ENCODE results near the gene VIL1. TPM values are rescaled to one million over a fixed set of nuclear protein-coding genes. Genes with fewer than 3 reads are reported as not detected.

VIL1 gene
- total RNA-seq, 1 experiment from 2014 or later = not detected

DNA sequence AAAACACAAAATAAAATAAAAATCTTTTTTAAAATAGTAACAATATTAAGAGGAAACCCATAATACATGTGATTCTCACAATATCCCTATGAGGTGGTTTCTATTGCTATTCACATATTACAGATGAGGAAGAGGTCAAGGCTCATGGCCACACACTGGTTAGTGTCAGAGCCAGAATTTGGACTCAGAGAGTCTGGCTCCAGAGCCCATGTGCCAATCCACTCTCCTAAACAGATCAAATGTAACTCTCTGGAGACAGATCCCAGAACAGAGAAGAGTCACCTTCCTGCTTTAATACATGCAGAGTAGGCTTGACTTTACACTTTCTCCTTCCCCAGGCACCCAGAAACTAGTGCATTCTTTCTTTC is 47.0 kb upstream of the VIL1 start:
- H3K9me3 ChIP-seq (ENCODE audit: low read depth, low read length, poor library complexity, severe bottlenecking) = no peaks in the 10 kb centered on the region
- no peak overlapping the region for H3K4me3 ChIP-seq (ENCODE audit: low read depth, low read length, poor library complexity, severe bottlenecking)
- H3K4me1 ChIP-seq (ENCODE audit: insufficient read depth, low read length, poor library complexity, severe bottlenecking) = no peaks in the 10 kb centered on the region
- ChIA-PET CTCF (no interaction called here), POLR2A (ENCODE audit: low non-redundant PET) (no interaction called here)
- no peak for DNase-seq (ENCODE audit: low spot score)
- no peaks in the 10 kb centered on the region for H3K36me3 ChIP-seq (ENCODE audit: insufficient read depth, low read length, poor library complexity, severe bottlenecking)
- H3K27me3 ChIP-seq (replicated peaks; ENCODE audit: insufficient read depth, low read depth, low read length, poor library complexity) = no peaks in the 10 kb centered on the region
- no peak for TF ChIP-seq EZH2 (IDR thresholded peaks at IDR 0.05; ENCODE audit: borderline replicate concordance, low read depth, low read length, poor library complexity, severe bottlenecking)
- no peak for TF ChIP-seq CTCF (conservative IDR thresholded peaks at IDR 0.05; ENCODE audit: low read depth, low read length)
- no peak overlapping the region for H3K27ac ChIP-seq (ENCODE audit: low read depth, low read length, poor library complexity, severe bottlenecking)
- BruUV-seq (replicated peaks) = no TSS peak
- intact Hi-C loops (cut with micrococcal nuclease; ENCODE audit: unreplicated experiment) = no loop called here

DNA sequence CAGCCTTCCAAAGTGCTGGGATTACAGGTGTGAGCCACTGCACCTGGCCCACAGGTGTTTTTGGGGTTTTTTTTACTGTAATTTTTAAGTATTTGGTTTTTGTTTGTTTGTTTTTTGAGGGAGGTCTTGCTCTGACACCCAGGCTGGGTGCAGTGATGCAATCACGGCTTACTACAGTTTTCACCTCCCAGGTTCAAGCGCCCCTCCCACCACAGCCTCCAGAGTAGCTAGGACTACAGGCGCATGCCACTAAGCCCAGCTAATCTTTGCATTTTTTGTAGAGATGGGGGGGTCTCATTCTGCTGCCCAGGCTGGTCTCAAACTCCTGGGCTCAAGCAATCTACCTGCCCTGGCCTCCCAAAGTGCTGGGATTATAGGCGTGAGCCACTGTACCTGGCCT is 44.1 kb upstream of the VIL1 start:
- Histone ChIP-seq H3K27ac (ENCODE audit: low read depth, low read length, poor library complexity, severe bottlenecking) (no peak overlapping the region), H3K4me3 (ENCODE audit: low read depth, low read length, poor library complexity, severe bottlenecking) (no peak overlapping the region), H3K36me3 (ENCODE audit: insufficient read depth, low read length, poor library complexity, severe bottlenecking) (no peaks in the 10 kb centered on the region), H3K27me3 (replicated peaks; ENCODE audit: insufficient read depth, low read depth, low read length, poor library complexity) (no peaks in the 10 kb centered on the region), H3K9me3 (ENCODE audit: low read depth, low read length, poor library complexity, severe bottlenecking) (no peaks in the 10 kb centered on the region), H3K4me1 (ENCODE audit: insufficient read depth, low read length, poor library complexity, severe bottlenecking) (no peaks in the 10 kb centered on the region)
- ChIA-PET POLR2A (ENCODE audit: low non-redundant PET) (no interaction called here), CTCF (no interaction called here)
- intact Hi-C loops (cut with micrococcal nuclease; ENCODE audit: unreplicated experiment) = no loop called here
- TF ChIP-seq EZH2 (IDR thresholded peaks at IDR 0.05; ENCODE audit: borderline replicate concordance, low read depth, low read length, poor library complexity, severe bottlenecking) = no peak
- no peak for TF ChIP-seq CTCF (conservative IDR thresholded peaks at IDR 0.05; ENCODE audit: low read depth, low read length)
- DNase-seq (ENCODE audit: low spot score) = no peak
- no TSS peak for BruUV-seq (replicated peaks)

- ChIA-PET CTCF (no interaction called here), POLR2A (ENCODE audit: low non-redundant PET) (no interaction called here)
- intact Hi-C loops (cut with micrococcal nuclease; ENCODE audit: unreplicated experiment) = no loop called here
- Histone ChIP-seq H3K4me1 (ENCODE audit: insufficient read depth, low read length, poor library complexity, severe bottlenecking) (no peaks in the 10 kb centered on the region), H3K27me3 (replicated peaks; ENCODE audit: insufficient read depth, low read depth, low read length, poor library complexity) (no peaks in the 10 kb centered on the region), H3K9me3 (ENCODE audit: low read depth, low read length, poor library complexity, severe bottlenecking) (no peaks in the 10 kb centered on the region), H3K36me3 (ENCODE audit: insufficient read depth, low read length, poor library complexity, severe bottlenecking) (no peaks in the 10 kb centered on the region), H3K4me3 (ENCODE audit: low read depth, low read length, poor library complexity, severe bottlenecking) (no peak overlapping the region), H3K27ac (ENCODE audit: low read depth, low read length, poor library complexity, severe bottlenecking) (no peak overlapping the region)
- no TSS peak for BruUV-seq (replicated peaks)
- DNase-seq (ENCODE audit: low spot score) = peak; percentile 52
- no peak for TF ChIP-seq CTCF (conservative IDR thresholded peaks at IDR 0.05; ENCODE audit: low read depth, low read length)
- TF ChIP-seq EZH2 (IDR thresholded peaks at IDR 0.05; ENCODE audit: borderline replicate concordance, low read depth, low read length, poor library complexity, severe bottlenecking) = no peak
Observed at GRCh38 chr2:218375212-218375611, 43.7 kb upstream of the VIL1 start.
